HepG2 (cell line): ENCODE data around the gene GLYR1. TPM values are rescaled to one million over a fixed set of nuclear protein-coding genes. Genes with fewer than 3 reads are reported as not detected.

ENCODE experiments used
- FOXO1 ChIP-seq: sonication (generic); formaldehyde crosslinking; IDR thresholded peaks from 2 replicates; pipeline ENCODE4 v1.4.0; 2020; ENCODE audit warnings: missing genetic modification reagents
- FOXP1 ChIP-seq, 2 experiments: fragments of 450-650 bp in 1 of 2; IDR thresholded peaks; 2 replicates each; pipeline ENCODE4 v1.6.1; 2017 to 2018; ENCODE audit warnings: antibody characterized with exemption in 1 of 2
- HNRNPK ChIP-seq: fragments of 200-400 bp; formaldehyde crosslinking; IDR thresholded peaks from 2 replicates; pipeline ENCODE4 v1.6.1; 2018; ENCODE audit warnings: low read length, low read depth, moderate library complexity, mild to moderate bottlenecking; ENCODE audit not compliant: poor library complexity, severe bottlenecking
- PAWR ChIP-seq: sonication (generic); formaldehyde crosslinking; IDR thresholded peaks from 2 replicates; pipeline ENCODE4 v1.4.0; 2020; ENCODE audit warnings: missing genetic modification reagents, mild to moderate bottlenecking, borderline replicate concordance
- SMAD9 ChIP-seq: sonication (generic); formaldehyde crosslinking; IDR thresholded peaks from 2 replicates; pipeline ENCODE4 v1.5.1; 2020; ENCODE audit warnings: mild to moderate bottlenecking, missing genetic modification reagents
- SNRNP70 ChIP-seq: fragments of 200-400 bp; formaldehyde crosslinking; IDR thresholded peaks from 2 replicates; pipeline ENCODE4 v1.6.1; 2017; ENCODE audit warnings: mild to moderate bottlenecking, low read depth, low read length, moderate library complexity
- TARDBP ChIP-seq: sonication (generic); formaldehyde crosslinking; IDR thresholded peaks from 2 replicates; pipeline ENCODE4 v1.8.0; 2022; ENCODE audit warnings: mild to moderate bottlenecking, missing genetic modification reagents
- TBX3 ChIP-seq: fragments of 450-650 bp; IDR thresholded peaks from 2 replicates; pipeline ENCODE4 v1.6.1; 2017; ENCODE audit warnings: antibody characterized with exemption, mild to moderate bottlenecking, inconsistent platforms, borderline replicate concordance
- ZBTB7A ChIP-seq: sonication (generic); formaldehyde crosslinking; IDR thresholded peaks from 2 replicates; pipeline ENCODE4 v1.8.0; 2022; ENCODE audit warnings: mild to moderate bottlenecking, missing genetic modification reagents
- ZNF143 ChIP-seq: sonication (generic); formaldehyde crosslinking; IDR thresholded peaks from 2 replicates; pipeline ENCODE4 v1.4.0; 2020; ENCODE audit warnings: missing genetic modification reagents
- ZNF317 ChIP-seq: sonication (generic); formaldehyde crosslinking; IDR thresholded peaks from 2 replicates; pipeline ENCODE4 v1.5.0; 2020; ENCODE audit warnings: mild to moderate bottlenecking, missing genetic modification reagents
- ZNF607 ChIP-seq: sonication (generic); formaldehyde crosslinking; IDR thresholded peaks from 2 replicates; pipeline ENCODE4 v1.5.1; 2020; ENCODE audit warnings: missing genetic modification reagents, mild to moderate bottlenecking, borderline replicate concordance
- polyA plus RNA-seq, 8 experiments: library from polyadenylated mRNA; depleted of rRNA in 3 of 8; stranded (reverse) in 7 of 8; unstranded in 1 of 8; fragments of >200 nt; fragmentation: Illumina TruSeq in 4 of 8; extraction: Trizol in 4 of 8; gene quantifications; 2 replicates each; pipeline versions ENCODE4 v1.2.1 to v1.2.3, GENCODE V29; 2011 to 2016; ENCODE audit warnings: low read depth in 4 of 8, missing spikeins in 1 of 8, mixed read lengths in 1 of 8; ENCODE audit not compliant: insufficient read depth in 1 of 8
- total RNA-seq, 5 experiments: library from RNA; depleted of rRNA; stranded (reverse); fragments of >200 nt; fragmentation: Illumina TruSeq; extraction: Trizol; gene quantifications; 2 replicates each; pipeline ENCODE4 v1.2.3, GENCODE V29; 2016; ENCODE audit warnings: low read depth in 1 of 5
- TF ChIP-seq, protein P1 (sequence below): sonication (generic); formaldehyde crosslinking; IDR thresholded peaks from 2 replicates; pipeline ENCODE4 v1.4.0; 2020; ENCODE audit warnings: mild to moderate bottlenecking, missing genetic modification reagents, borderline replicate concordance
- TF ChIP-seq, protein P2 (sequence below): sonication (generic); formaldehyde crosslinking; IDR thresholded peaks from 2 replicates; pipeline ENCODE4 v1.5.1; 2020; ENCODE audit warnings: mild to moderate bottlenecking, missing genetic modification reagents
- TF ChIP-seq, protein P3 (sequence below): IDR thresholded peaks from 2 replicates; pipeline ENCODE4 v1.6.1; 2016; ENCODE audit warnings: mild to moderate bottlenecking
- TF ChIP-seq, protein P4 (sequence below): sonication (generic); IDR thresholded peaks from 2 replicates; pipeline ENCODE4 v1.6.1; 2016; ENCODE audit warnings: low read depth, borderline replicate concordance
- TF ChIP-seq, protein P5 (sequence below): sonication (generic); formaldehyde crosslinking; IDR thresholded peaks from 2 replicates; pipeline ENCODE4 v1.5.1; 2020; ENCODE audit warnings: mild to moderate bottlenecking, missing genetic modification reagents, borderline replicate concordance

Gene GLYR1
- total and polyA plus RNA-seq, 2 of the 13 experiments (the other 11 are each of a cell fraction or from before 2014, with no cell fraction given): 28.3 to 48.7 TPM

DNA sequence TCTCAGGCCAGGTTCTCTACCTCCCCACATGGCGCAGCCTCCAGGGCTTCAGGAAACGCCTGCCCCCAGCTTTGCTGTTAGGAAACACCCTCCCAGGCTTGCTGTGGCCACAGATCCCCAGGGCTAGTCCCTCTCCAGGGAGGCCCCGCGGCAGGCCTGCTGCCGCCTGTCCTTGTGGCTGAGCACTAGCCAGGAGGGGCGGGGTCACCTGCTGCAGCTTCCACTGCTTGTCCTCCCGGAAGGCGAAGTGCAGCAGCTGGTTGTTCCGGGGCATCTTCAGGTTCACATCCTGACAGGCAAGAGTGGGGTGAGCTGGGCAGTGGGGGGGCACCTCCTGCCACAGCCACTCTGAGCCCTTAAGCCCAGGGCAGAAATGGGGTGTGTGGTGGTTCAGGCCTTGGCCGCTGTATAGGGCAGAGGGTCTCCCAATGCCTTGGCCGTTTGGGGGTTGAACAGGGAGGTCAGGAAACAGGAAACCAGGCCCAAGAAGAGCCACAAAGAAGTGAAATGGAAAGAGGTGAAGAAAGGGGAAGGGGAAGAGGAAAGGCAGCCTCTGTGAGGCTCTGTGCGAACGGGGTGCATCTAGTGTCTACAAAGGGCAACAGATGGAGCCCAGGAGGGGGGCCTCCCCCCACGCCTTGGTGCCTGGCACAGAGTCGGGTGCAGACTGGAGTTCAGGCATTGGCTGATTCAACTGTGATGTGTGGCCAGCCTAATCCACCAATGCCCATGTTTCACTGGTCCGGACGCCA lies 46.6 kb downstream of the GLYR1 start (continued):
- TF ChIP-seq, protein P1, sequence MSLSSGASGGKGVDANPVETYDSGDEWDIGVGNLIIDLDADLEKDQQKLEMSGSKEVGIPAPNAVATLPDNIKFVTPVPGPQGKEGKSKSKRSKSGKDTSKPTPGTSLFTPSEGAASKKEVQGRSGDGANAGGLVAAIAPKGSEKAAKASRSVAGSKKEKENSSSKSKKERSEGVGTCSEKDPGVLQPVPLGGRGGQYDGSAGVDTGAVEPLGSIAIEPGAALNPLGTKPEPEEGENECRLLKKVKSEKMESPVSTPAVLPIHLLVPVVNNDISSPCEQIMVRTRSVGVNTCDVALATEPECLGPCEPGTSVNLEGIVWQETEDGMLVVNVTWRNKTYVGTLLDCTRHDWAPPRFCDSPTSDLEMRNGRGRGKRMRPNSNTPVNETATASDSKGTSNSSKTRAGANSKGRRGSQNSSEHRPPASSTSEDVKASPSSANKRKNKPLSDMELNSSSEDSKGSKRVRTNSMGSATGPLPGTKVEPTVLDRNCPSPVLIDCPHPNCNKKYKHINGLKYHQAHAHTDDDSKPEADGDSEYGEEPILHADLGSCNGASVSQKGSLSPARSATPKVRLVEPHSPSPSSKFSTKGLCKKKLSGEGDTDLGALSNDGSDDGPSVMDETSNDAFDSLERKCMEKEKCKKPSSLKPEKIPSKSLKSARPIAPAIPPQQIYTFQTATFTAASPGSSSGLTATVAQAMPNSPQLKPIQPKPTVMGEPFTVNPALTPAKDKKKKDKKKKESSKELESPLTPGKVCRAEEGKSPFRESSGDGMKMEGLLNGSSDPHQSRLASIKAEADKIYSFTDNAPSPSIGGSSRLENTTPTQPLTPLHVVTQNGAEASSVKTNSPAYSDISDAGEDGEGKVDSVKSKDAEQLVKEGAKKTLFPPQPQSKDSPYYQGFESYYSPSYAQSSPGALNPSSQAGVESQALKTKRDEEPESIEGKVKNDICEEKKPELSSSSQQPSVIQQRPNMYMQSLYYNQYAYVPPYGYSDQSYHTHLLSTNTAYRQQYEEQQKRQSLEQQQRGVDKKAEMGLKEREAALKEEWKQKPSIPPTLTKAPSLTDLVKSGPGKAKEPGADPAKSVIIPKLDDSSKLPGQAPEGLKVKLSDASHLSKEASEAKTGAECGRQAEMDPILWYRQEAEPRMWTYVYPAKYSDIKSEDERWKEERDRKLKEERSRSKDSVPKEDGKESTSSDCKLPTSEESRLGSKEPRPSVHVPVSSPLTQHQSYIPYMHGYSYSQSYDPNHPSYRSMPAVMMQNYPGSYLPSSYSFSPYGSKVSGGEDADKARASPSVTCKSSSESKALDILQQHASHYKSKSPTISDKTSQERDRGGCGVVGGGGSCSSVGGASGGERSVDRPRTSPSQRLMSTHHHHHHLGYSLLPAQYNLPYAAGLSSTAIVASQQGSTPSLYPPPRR (CRISPR knock-in tag): no peak
- TF ChIP-seq, protein P2, sequence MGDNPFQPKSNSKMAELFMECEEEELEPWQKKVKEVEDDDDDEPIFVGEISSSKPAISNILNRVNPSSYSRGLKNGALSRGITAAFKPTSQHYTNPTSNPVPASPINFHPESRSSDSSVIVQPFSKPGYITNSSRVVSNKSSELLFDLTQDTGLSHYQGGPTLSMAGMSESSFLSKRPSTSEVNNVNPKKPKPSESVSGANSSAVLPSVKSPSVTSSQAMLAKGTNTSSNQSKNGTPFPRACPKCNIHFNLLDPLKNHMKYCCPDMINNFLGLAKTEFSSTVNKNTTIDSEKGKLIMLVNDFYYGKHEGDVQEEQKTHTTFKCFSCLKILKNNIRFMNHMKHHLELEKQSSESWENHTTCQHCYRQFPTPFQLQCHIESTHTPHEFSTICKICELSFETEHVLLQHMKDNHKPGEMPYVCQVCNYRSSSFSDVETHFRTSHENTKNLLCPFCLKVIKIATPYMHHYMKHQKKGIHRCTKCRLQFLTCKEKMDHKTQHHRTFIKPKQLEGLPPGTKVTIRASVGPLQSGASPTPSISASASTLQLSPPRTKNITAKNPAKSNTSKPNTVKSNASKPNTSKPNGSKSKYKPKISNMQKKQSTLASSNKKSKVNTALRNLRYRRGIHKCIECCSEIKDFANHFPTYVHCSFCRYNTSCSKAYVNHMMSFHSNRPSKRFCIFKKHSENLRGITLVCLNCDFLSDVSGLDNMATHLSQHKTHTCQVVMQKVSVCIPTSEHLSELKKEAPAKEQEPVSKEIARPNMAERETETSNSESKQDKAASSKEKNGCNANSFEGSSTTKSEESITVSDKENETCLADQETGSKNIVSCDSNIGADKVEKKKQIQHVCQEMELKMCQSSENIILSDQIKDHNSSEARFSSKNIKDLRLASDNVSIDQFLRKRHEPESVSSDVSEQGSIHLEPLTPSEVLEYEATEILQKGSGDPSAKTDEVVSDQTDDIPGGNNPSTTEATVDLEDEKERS (CRISPR knock-in tag): 0 out of 2 replicates have a peak, but pooled peaks have one; percentile 16
- TF ChIP-seq, protein P3, sequence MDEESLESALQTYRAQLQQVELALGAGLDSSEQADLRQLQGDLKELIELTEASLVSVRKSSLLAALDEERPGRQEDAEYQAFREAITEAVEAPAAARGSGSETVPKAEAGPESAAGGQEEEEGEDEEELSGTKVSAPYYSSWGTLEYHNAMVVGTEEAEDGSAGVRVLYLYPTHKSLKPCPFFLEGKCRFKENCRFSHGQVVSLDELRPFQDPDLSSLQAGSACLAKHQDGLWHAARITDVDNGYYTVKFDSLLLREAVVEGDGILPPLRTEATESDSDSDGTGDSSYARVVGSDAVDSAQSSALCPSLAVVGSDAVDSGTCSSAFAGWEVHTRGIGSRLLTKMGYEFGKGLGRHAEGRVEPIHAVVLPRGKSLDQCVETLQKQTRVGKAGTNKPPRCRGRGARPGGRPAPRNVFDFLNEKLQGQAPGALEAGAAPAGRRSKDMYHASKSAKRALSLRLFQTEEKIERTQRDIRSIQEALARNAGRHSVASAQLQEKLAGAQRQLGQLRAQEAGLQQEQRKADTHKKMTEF: 0 out of 2 replicates have a peak, but pooled peaks have one; percentile 23
- TF ChIP-seq SNRNP70 (no peak), ZNF317 (CRISPR knock-in tag) (no peak), ZNF607 (CRISPR knock-in tag) (no peak), PAWR (no peak), SMAD9 (CRISPR knock-in tag) (no peak), ZBTB7A (no peak), FOXO1 (CRISPR knock-in tag) (no peak), ZNF143 (CRISPR knock-in tag) (peak; percentile 51; the same call in 1 of the 2 replicates), HNRNPK (no peak), TBX3 (no peak), FOXP1 (IDR thresholded peaks at IDR 0.05) (no peak), FOXP1 (CRISPR knock-in tag; IDR thresholded peaks at IDR 0.05) (no peak), TARDBP (CRISPR knock-in tag) (peak; percentile 39; the same call in 1 of the 2 replicates)
- TF ChIP-seq, protein P4, sequence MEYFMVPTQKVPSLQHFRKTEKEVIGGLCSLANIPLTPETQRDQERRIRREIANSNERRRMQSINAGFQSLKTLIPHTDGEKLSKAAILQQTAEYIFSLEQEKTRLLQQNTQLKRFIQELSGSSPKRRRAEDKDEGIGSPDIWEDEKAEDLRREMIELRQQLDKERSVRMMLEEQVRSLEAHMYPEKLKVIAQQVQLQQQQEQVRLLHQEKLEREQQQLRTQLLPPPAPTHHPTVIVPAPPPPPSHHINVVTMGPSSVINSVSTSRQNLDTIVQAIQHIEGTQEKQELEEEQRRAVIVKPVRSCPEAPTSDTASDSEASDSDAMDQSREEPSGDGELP: peak; percentile 87; the same call in 1 of the 2 replicates
- TF ChIP-seq, protein P5, sequence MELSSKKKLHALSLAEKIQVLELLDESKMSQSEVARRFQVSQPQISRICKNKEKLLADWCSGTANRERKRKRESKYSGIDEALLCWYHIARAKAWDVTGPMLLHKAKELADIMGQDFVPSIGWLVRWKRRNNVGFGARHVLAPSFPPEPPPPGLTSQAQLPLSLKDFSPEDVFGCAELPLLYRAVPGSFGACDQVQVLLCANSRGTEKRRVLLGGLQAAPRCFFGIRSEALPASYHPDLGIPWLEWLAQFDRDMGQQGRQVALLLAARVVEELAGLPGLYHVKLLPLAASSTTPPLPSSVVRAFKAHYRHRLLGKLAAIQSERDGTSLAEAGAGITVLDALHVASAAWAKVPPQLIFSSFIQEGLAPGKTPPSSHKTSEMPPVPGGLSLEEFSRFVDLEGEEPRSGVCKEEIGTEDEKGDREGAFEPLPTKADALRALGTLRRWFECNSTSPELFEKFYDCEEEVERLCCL: no peak
